H9 (cell line): ENCODE measurements around the gene PDXP. TPM values are rescaled to one million over a fixed set of nuclear protein-coding genes. Genes with fewer than 3 reads are reported as not detected.

Experiments used
- DNase-seq: peaks from one replicate; pipeline ENCODE4 v3.0.0-alpha.2; 2017
- H2AFZ ChIP-seq: one replicate; pipeline ENCODE4 v1.6.1; 2013; ENCODE audit warnings: mild to moderate bottlenecking, low read length, control low read depth, moderate library complexity
- H2AK5ac ChIP-seq: 2 replicates; pipeline ENCODE4 v1.6.1; 2013; ENCODE audit warnings: low read length, control low read depth, mixed read lengths; ENCODE audit not compliant: insufficient read length
- H2BK120ac ChIP-seq: one replicate; pipeline ENCODE4 v1.6.1; 2013; ENCODE audit warnings: low read depth, mild to moderate bottlenecking, low read length, control low read depth, inconsistent platforms; ENCODE audit not compliant: poor library complexity, severe bottlenecking
- H2BK12ac ChIP-seq: 2 replicates; pipeline ENCODE4 v1.6.1; 2013; ENCODE audit warnings: low read length, control low read depth, mixed read lengths, low read depth; ENCODE audit not compliant: insufficient read length
- H2BK15ac ChIP-seq: 2 replicates; pipeline ENCODE4 v1.6.1; 2013; ENCODE audit warnings: low read depth, low read length, control low read depth
- H2BK20ac ChIP-seq: one replicate; pipeline ENCODE4 v1.6.1; 2013; ENCODE audit warnings: low read depth, mild to moderate bottlenecking, low read length, control low read depth, inconsistent platforms; ENCODE audit not compliant: poor library complexity, severe bottlenecking
- H2BK5ac ChIP-seq: 2 replicates; pipeline ENCODE4 v1.6.1; 2013; ENCODE audit warnings: low read length, control low read depth, mixed read lengths; ENCODE audit not compliant: insufficient read length
- H3K14ac ChIP-seq: 2 replicates; pipeline ENCODE4 v1.6.1; 2013; ENCODE audit warnings: low read length, control low read depth; ENCODE audit not compliant: insufficient read depth
- H3K18ac ChIP-seq: 2 replicates; pipeline ENCODE4 v1.6.1; 2013; ENCODE audit warnings: low read depth, mild to moderate bottlenecking, mixed read lengths, low read length, control low read depth; ENCODE audit not compliant: insufficient read length
- H3K23ac ChIP-seq: 2 replicates; pipeline ENCODE4 v1.6.1; 2013; ENCODE audit warnings: low read length, control low read depth, mixed read lengths, low read depth; ENCODE audit not compliant: insufficient read length
- H3K23me2 ChIP-seq: 2 replicates; pipeline ENCODE4 v1.6.1; 2013; ENCODE audit warnings: low read depth, mild to moderate bottlenecking, mixed read lengths, low read length, control low read depth; ENCODE audit not compliant: insufficient read length, poor library complexity, severe bottlenecking
- H3K27ac ChIP-seq: 2 replicates; pipeline ENCODE4 v1.5.1; 2013; ENCODE audit warnings: low read length, control low read depth, mixed read lengths, low read depth; ENCODE audit not compliant: insufficient read length
- H3K27me3 ChIP-seq: 2 replicates; pipeline ENCODE4 v1.6.1; 2013; ENCODE audit warnings: low read length, control low read depth, inconsistent platforms; ENCODE audit not compliant: insufficient read depth
- H3K4ac ChIP-seq: 2 replicates; pipeline ENCODE4 v1.6.1; 2013; ENCODE audit warnings: low read depth, mild to moderate bottlenecking, control low read depth, inconsistent platforms, low read length, moderate library complexity
- H3K4me1 ChIP-seq: 2 replicates; pipeline ENCODE4 v1.6.1; 2013; ENCODE audit warnings: low read length, control low read depth, inconsistent platforms; ENCODE audit not compliant: insufficient read depth
- H3K4me2 ChIP-seq: 2 replicates; pipeline ENCODE4 v1.6.1; 2013; ENCODE audit warnings: low read length, control low read depth, mixed read lengths; ENCODE audit not compliant: insufficient read length, insufficient read depth
- H3K56ac ChIP-seq: 2 replicates; pipeline ENCODE4 v1.6.1; 2013; ENCODE audit warnings: low read depth, mild to moderate bottlenecking, mixed read lengths, low read length, control low read depth; ENCODE audit not compliant: insufficient read length
- H3K79me1 ChIP-seq: 2 replicates; pipeline ENCODE4 v1.6.1; 2013; ENCODE audit warnings: low read depth, mild to moderate bottlenecking, moderate library complexity, low read length, control low read depth, inconsistent platforms; ENCODE audit not compliant: insufficient read depth, poor library complexity, severe bottlenecking
- H3K79me2 ChIP-seq: 2 replicates; pipeline ENCODE4 v1.6.1; 2013; ENCODE audit warnings: low read length, control low read depth, inconsistent platforms; ENCODE audit not compliant: insufficient read depth
- H3K9ac ChIP-seq: 2 replicates; pipeline ENCODE4 v1.6.1; 2013; ENCODE audit warnings: low read length, control low read depth, mixed read lengths; ENCODE audit not compliant: insufficient read length; ENCODE audit errors: extremely low read depth
- H3K9me3 ChIP-seq: one replicate; pipeline ENCODE4 v1.6.1; 2013; ENCODE audit warnings: low read depth, low read length, inconsistent platforms; ENCODE audit not compliant: control insufficient read depth
- H3T11ph ChIP-seq: one replicate; pipeline ENCODE4 v1.6.1; 2013; ENCODE audit warnings: mild to moderate bottlenecking, low read length, control low read depth, inconsistent platforms
- H4K20me1 ChIP-seq: one replicate; pipeline ENCODE4 v1.6.1; 2013; ENCODE audit not compliant: control insufficient read depth, insufficient read length, insufficient read depth
- H4K5ac ChIP-seq: 2 replicates; pipeline ENCODE4 v1.6.1; 2013; ENCODE audit warnings: low read depth, mild to moderate bottlenecking, mixed read lengths, low read length, control low read depth; ENCODE audit not compliant: insufficient read length
- H4K8ac ChIP-seq: replicated peaks from 2 replicates; pipeline ENCODE4 v1.6.1; 2013; ENCODE audit warnings: low read length, control low read depth, mixed read lengths, low read depth; ENCODE audit not compliant: insufficient read length
- H4K91ac ChIP-seq: 2 replicates; pipeline ENCODE4 v1.6.1; 2013; ENCODE audit warnings: low read depth, mild to moderate bottlenecking, moderate library complexity, mixed read lengths, low read length, control low read depth; ENCODE audit not compliant: insufficient read length
- H3K27ac Mint-ChIP-seq, 3 experiments: 2 replicates in 2 of 3; 3 replicates in 1 of 3; pipeline ENCODE4 v1.8.0; 2020 to 2021; ENCODE audit warnings: mixed read lengths in 3 of 3, mild to moderate bottlenecking in 1 of 3, moderate library complexity in 1 of 3
- H3K27me3 Mint-ChIP-seq: 2 replicates; pipeline ENCODE4 v1.8.0; 2021; ENCODE audit warnings: low read depth, mild to moderate bottlenecking, moderate library complexity, mixed read lengths
- H3K36me3 Mint-ChIP-seq, 3 experiments: 2 replicates in 2 of 3; 3 replicates in 1 of 3; pipeline ENCODE4 v1.8.0; 2020 to 2021; ENCODE audit warnings: low read depth in 3 of 3, mixed read lengths in 3 of 3; ENCODE audit not compliant: insufficient read depth in 1 of 3
- H3K4me1 Mint-ChIP-seq, 2 experiments: 2 replicates each; pipeline ENCODE4 v1.8.0; 2020; ENCODE audit warnings: mixed read lengths in 2 of 2
- H3K4me3 Mint-ChIP-seq, 2 experiments: 2 replicates in 1 of 2; 3 replicates in 1 of 2; pipeline ENCODE4 v1.8.0; 2020 to 2021; ENCODE audit warnings: mild to moderate bottlenecking in 2 of 2, mixed read lengths in 2 of 2, moderate library complexity in 1 of 2
- H3K9me3 Mint-ChIP-seq, 2 experiments: 2 replicates in 1 of 2; 3 replicates in 1 of 2; pipeline ENCODE4 v1.8.0; 2020; ENCODE audit warnings: mild to moderate bottlenecking in 2 of 2, mixed read lengths in 2 of 2, moderate library complexity in 1 of 2
- WGBS: extraction: QIAGEN DNeasy Blood & Tissue Kit; methylation state at CpG from one replicate; pipeline ENCODE4 v1.1.7; 2013; ENCODE audit warnings: missing lambda C conversion rate, low lambda C conversion rate, mixed read lengths; ENCODE audit not compliant: insufficient read length; ENCODE audit errors: extremely low coverage; 5-methylcytosine and 5-hydroxymethylcytosine counted together
- total RNA-seq: library from RNA; stranded (reverse); gene quantifications from 2 replicates; pipeline ENCODE4 v1.2.1, GENCODE V29; 2021
- TF ChIP-seq, protein P1 (sequence below): fragments of 200-600 bp; sonication (generic); conservative IDR thresholded peaks from 3 replicates; pipeline ENCODE4 v1.8.0; 2021; ENCODE audit warnings: antibody characterized with exemption, mild to moderate bottlenecking

The PDXP gene
- total RNA-seq, 1 experiment from 2014 or later, result 41.0 TPM

DNA sequence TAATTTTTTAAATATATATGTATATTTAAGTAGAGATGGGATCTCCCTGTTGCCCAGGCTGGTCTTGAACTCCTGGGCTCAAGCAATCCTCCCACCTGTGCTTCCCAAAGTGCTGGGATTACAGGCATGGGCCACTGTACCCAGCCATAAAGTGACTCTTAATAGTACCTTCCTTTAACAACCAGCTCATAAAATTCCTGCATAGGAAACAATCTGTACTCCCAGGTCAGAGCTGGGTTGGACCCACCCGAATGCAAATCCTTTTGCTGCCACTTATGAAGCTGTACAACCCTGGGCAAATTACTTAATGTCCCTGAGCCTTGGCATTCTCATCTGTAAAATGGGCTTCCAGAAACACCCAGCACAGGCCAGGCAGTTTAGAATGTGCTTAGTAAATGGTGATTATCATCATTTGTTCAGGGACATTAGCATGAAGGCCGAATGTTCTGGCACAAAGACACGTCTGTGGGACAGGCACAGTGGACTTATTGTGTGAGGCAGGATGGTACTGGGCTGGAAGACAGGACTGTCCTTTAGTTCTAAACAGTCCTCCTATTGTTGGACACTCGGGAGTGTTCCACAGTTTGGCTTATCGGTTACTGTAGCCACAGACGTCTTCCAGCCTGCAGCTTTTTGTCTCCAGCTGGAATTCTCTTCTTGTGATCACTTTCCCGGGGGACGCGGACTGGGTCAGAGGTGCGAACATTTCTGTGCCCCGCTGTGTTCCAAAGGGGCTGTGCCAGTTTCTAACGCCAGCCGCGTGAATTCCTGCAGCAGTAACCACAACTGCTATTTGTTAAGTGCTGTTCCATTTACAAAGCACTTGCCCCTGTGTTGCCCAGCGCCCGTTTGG lies 6.0 kb downstream of the PDXP start:
- Histone ChIP-seq H3K9ac (no peak overlapping the region), H3K23ac (no peak overlapping the region), H3K27ac (no peak overlapping the region), H2BK120ac (no peak overlapping the region), H3K27me3 (no peaks in the 10 kb centered on the region), H3K18ac (no peak overlapping the region), H4K8ac (no peak overlapping the region), H3K9me3 (no peaks in the 10 kb centered on the region), H3K56ac (no peak overlapping the region), H4K5ac (no peak overlapping the region), H3K23me2 (peaks cover 2% of the 10 kb centered on the region), H2AFZ (no peak overlapping the region), H4K91ac (no peak overlapping the region), H2BK20ac (no peak overlapping the region), H3K79me1 (peaks cover 15% of the 10 kb centered on the region), H2BK15ac (no peak overlapping the region), H3T11ph (no peak overlapping the region), H3K4me2 (no peak overlapping the region), H2AK5ac (no peak overlapping the region), H3K14ac (no peak overlapping the region), H3K4me1 (peaks cover 2% of the 10 kb centered on the region; the same call in 1 of the 2 replicates), H3K79me2 (peaks cover 22% of the 10 kb centered on the region; the same call in 1 of the 2 replicates), H3K4ac (no peak overlapping the region), H4K20me1 (no peaks in the 10 kb centered on the region), H2BK12ac (no peak overlapping the region), H2BK5ac (no peak overlapping the region)
- Mint-ChIP-seq H3K27me3 (no peaks in the 10 kb centered on the region), H3K4me3 (no peak overlapping the region), H3K4me1 (peaks cover 23 to 24% of the 10 kb centered on the region in 2 experiments), H3K9me3 (no peaks in the 10 kb centered on the region), H3K27ac (0 out of 7 replicates have a peak overlapping the region, but pooled peaks of 1 of the 3 experiments have one; percentile 13), H3K36me3 (peaks cover 13 to 46% (median 34%) of the 10 kb centered on the region in 3 experiments; a peak in 6 of 7 replicates)
- WGBS, result no CpG with 5 or more reads among the region's 16 CpGs
- DNase-seq, result no peak
- TF ChIP-seq, protein P1, sequence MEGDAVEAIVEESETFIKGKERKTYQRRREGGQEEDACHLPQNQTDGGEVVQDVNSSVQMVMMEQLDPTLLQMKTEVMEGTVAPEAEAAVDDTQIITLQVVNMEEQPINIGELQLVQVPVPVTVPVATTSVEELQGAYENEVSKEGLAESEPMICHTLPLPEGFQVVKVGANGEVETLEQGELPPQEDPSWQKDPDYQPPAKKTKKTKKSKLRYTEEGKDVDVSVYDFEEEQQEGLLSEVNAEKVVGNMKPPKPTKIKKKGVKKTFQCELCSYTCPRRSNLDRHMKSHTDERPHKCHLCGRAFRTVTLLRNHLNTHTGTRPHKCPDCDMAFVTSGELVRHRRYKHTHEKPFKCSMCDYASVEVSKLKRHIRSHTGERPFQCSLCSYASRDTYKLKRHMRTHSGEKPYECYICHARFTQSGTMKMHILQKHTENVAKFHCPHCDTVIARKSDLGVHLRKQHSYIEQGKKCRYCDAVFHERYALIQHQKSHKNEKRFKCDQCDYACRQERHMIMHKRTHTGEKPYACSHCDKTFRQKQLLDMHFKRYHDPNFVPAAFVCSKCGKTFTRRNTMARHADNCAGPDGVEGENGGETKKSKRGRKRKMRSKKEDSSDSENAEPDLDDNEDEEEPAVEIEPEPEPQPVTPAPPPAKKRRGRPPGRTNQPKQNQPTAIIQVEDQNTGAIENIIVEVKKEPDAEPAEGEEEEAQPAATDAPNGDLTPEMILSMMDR, result no peak
